HepG2 (cell line): ENCODE results near the gene KIF22. TPM values are rescaled to one million over a fixed set of nuclear protein-coding genes. Genes with fewer than 3 reads are reported as not detected.

Experiments
- ATAC-seq: fragments of 200-7000 bp; cut with Tn5 transposase; 3 replicates; pipeline ENCODE4 v1.9.1; 2020; ENCODE audit warnings: mild to moderate bottlenecking, moderate library complexity
- BruUV-seq: library from RNA; stranded (reverse); fragments of 400-500 nt; replicated peaks from 2 replicates; lab custom pipeline; 2021; lab: Mats Ljungman, UMichigan
- CTCF ChIA-PET: fragments of 300-600 bp; formaldehyde crosslinking; extraction: SDS; loops from one replicate; lab custom pipeline; 2021; ENCODE audit warnings: low total read pairs, inconsistent platforms, low intra/inter-chr PET ratio; lab: Yijun Ruan, JAX
- POLR2A ChIA-PET: fragments of 350-600 bp; sonication (Branson Sonifier 250); formaldehyde crosslinking; loops from one replicate; lab custom pipeline; 2020; ENCODE audit warnings: antibody characterized with exemption, inconsistent platforms; lab: Yijun Ruan, JAX
- DNase-seq: peaks from one replicate; pipeline ENCODE4 v3.0.0-alpha.2; 2015; ENCODE audit warnings: low spot score
- FAIRE-seq: peaks from 3 replicates; lab custom pipeline; 2011; peaks lifted over from hg19 to GRCh38; lab: Jason Lieb, UNC
- H2AFZ ChIP-seq: one replicate; pipeline ENCODE4 v1.6.1; 2011; ENCODE audit warnings: low read length, inconsistent platforms
- H3K27ac ChIP-seq: fragments of 300-600 bp; 3 replicates; pipeline ENCODE4 v1.8.0; 2011; ENCODE audit warnings: mixed run types, mild to moderate bottlenecking, mixed read lengths, low read length, inconsistent platforms; ENCODE audit not compliant: insufficient read depth; ENCODE audit errors: extremely low read length
- H3K27me3 ChIP-seq, 2 experiments: fragments of 200-600 bp in 1 of 2; 2 replicates in 1 of 2; 3 replicates in 1 of 2; pipeline versions ENCODE4 v1.6.0 to v1.8.0; 2011; ENCODE audit warnings: low read length in 2 of 2, mild to moderate bottlenecking in 2 of 2, moderate library complexity in 2 of 2, inconsistent platforms in 1 of 2; ENCODE audit not compliant: insufficient read depth in 2 of 2, control insufficient read depth in 1 of 2
- H3K36me3 ChIP-seq, 2 experiments: fragments of 200-600 bp in 1 of 2; replicated peaks in 1 of 2; 2 replicates in 1 of 2; 3 replicates in 1 of 2; pipeline versions ENCODE4 v1.5.1 to v1.8.0; 2011; ENCODE audit warnings: low read length in 2 of 2, inconsistent platforms in 1 of 2; ENCODE audit not compliant: insufficient read depth in 2 of 2, control insufficient read depth in 1 of 2
- H3K4me1 ChIP-seq: 2 replicates; pipeline ENCODE4 v1.5.1; 2012; ENCODE audit warnings: low read length, inconsistent platforms; ENCODE audit not compliant: insufficient read depth
- H3K4me2 ChIP-seq: 2 replicates; pipeline ENCODE4 v1.6.0; 2011; ENCODE audit warnings: low read depth, low read length, inconsistent platforms
- H3K4me3 ChIP-seq, 3 experiments: fragments of 200-600 bp in 1 of 3; sonication (generic), shearing (Covaris generic) in 1 of 3; replicated peaks in 1 of 3; 2 replicates each; pipeline ENCODE4 v1.5.1; 2011 to 2016; ENCODE audit warnings: low read length in 3 of 3, inconsistent platforms in 2 of 3, low read depth in 2 of 3, mild to moderate bottlenecking in 2 of 3, control low read depth in 1 of 3, mixed read lengths in 1 of 3; ENCODE audit not compliant: insufficient read depth in 1 of 3
- H3K79me2 ChIP-seq: one replicate; pipeline ENCODE4 v1.6.1; 2011; ENCODE audit warnings: low read length, inconsistent platforms; ENCODE audit not compliant: insufficient read depth
- H3K9ac ChIP-seq: 2 replicates; pipeline ENCODE4 v1.6.0; 2011; ENCODE audit warnings: mild to moderate bottlenecking, low read depth, low read length, inconsistent platforms; ENCODE audit not compliant: insufficient read depth
- H3K9me3 ChIP-seq: 2 replicates; pipeline ENCODE4 v1.5.1; 2012; ENCODE audit warnings: mild to moderate bottlenecking, low read length
- H4K20me1 ChIP-seq: 2 replicates; pipeline ENCODE4 v1.6.0; 2011; ENCODE audit warnings: inconsistent platforms, mild to moderate bottlenecking, low read length, moderate library complexity; ENCODE audit not compliant: insufficient read depth
- ARHGAP35 ChIP-seq: sonication (generic); formaldehyde crosslinking; IDR thresholded peaks from 2 replicates; pipeline ENCODE4 v1.9.0; 2022; ENCODE audit warnings: mild to moderate bottlenecking, inconsistent platforms, moderate library complexity, missing genetic modification reagents, borderline replicate concordance
- KLF6 ChIP-seq: IDR thresholded peaks from 2 replicates; pipeline ENCODE4 v1.8.0; 2016; ENCODE audit warnings: missing biosample characterization, missing genetic modification reagents
- NFYC ChIP-seq: IDR thresholded peaks from 2 replicates; pipeline ENCODE4 v1.6.1; 2016; ENCODE audit warnings: missing genetic modification reagents, missing compliant biosample characterization
- NONO ChIP-seq, 2 experiments: fragments of 450-650 bp in 1 of 2; sonication (generic) in 1 of 2; formaldehyde crosslinking in 1 of 2; IDR thresholded peaks in 1 of 2; conservative IDR thresholded peaks in 1 of 2; 2 replicates each; pipeline versions ENCODE4 v1.6.1 to v1.8.0; 2017 to 2022; ENCODE audit warnings: mild to moderate bottlenecking in 1 of 2, missing genetic modification reagents in 1 of 2, moderate library complexity in 1 of 2
- PAX8 ChIP-seq: sonication (generic); formaldehyde crosslinking; IDR thresholded peaks from 2 replicates; pipeline ENCODE4 v1.8.0; 2022; ENCODE audit warnings: mild to moderate bottlenecking, missing genetic modification reagents, borderline replicate concordance
- RBAK ChIP-seq: sonication (generic); formaldehyde crosslinking; IDR thresholded peaks from 2 replicates; pipeline ENCODE4 v1.5.1; 2020; ENCODE audit warnings: mild to moderate bottlenecking, missing genetic modification reagents
- SP140L ChIP-seq: sonication (generic); formaldehyde crosslinking; IDR thresholded peaks from 2 replicates; pipeline ENCODE4 v1.4.0; 2020; ENCODE audit warnings: missing genetic modification reagents, borderline replicate concordance
- STAG1 ChIP-seq: sonication (generic); formaldehyde crosslinking; IDR thresholded peaks from 2 replicates; pipeline ENCODE4 v1.4.0; 2020; ENCODE audit warnings: missing genetic modification reagents
- TCF7L2 ChIP-seq: IDR thresholded peaks from 2 replicates; pipeline ENCODE4 v1.6.1; 2011; ENCODE audit warnings: mild to moderate bottlenecking, low read depth, low read length, moderate library complexity
- ZFP1 ChIP-seq: IDR thresholded peaks from 2 replicates; pipeline ENCODE4 v1.6.1; 2016
- ZNF34 ChIP-seq: sonication (generic); formaldehyde crosslinking; IDR thresholded peaks from 2 replicates; pipeline ENCODE4 v1.4.0; 2020; ENCODE audit warnings: mild to moderate bottlenecking, missing genetic modification reagents, borderline replicate concordance
- ZNF674 ChIP-seq: sonication (generic); formaldehyde crosslinking; IDR thresholded peaks from 2 replicates; pipeline ENCODE4 v1.5.0; 2020; ENCODE audit warnings: low read depth, mild to moderate bottlenecking, missing genetic modification reagents
- ZNF724P ChIP-seq: sonication (generic); formaldehyde crosslinking; IDR thresholded peaks from 2 replicates; pipeline ENCODE4 v1.8.0; 2022; ENCODE audit warnings: missing genetic modification reagents, borderline replicate concordance
- WGBS: methylation state at CpG from one replicate; pipeline ENCODE4 v1.1.6; 2017; ENCODE audit warnings: low lambda C conversion rate; 5-methylcytosine and 5-hydroxymethylcytosine counted together
- in situ Hi-C: cut with HindIII; loops from 2 replicates; pipeline ENCODE4 v1.10.0; 2017; ENCODE audit warnings: low pct_unique_long_range_greater_than_20kb; ENCODE audit not compliant: extremely low pct_ligation_motif_present
- intact Hi-C: fragments of 100-400 bp; cut with micrococcal nuclease; formaldehyde crosslinking; loops from one replicate; pipeline ENCODE4 v1.10.0; 2022; ENCODE audit not compliant: unreplicated experiment
- polyA plus RNA-seq, 8 experiments: library from polyadenylated mRNA; depleted of rRNA in 3 of 8; stranded (reverse) in 7 of 8; unstranded in 1 of 8; fragments of >200 nt; fragmentation: Illumina TruSeq in 4 of 8; extraction: Trizol in 4 of 8; gene quantifications; 2 replicates each; pipeline versions ENCODE4 v1.2.1 to v1.2.3, GENCODE V29; 2011 to 2016; ENCODE audit warnings: low read depth in 4 of 8, missing spikeins in 1 of 8, mixed read lengths in 1 of 8; ENCODE audit not compliant: insufficient read depth in 1 of 8
- total RNA-seq, 5 experiments: library from RNA; depleted of rRNA; stranded (reverse); fragments of >200 nt; fragmentation: Illumina TruSeq; extraction: Trizol; gene quantifications; 2 replicates each; pipeline ENCODE4 v1.2.3, GENCODE V29; 2016; ENCODE audit warnings: low read depth in 1 of 5
- TF ChIP-seq, protein P1 (sequence below): IDR thresholded peaks from 2 replicates; pipeline ENCODE4 v1.6.1; 2016; ENCODE audit warnings: missing biosample characterization, missing genetic modification reagents, low read depth
- TF ChIP-seq, protein P2 (sequence below): IDR thresholded peaks from 2 replicates; pipeline ENCODE4 v1.6.1; 2012; ENCODE audit warnings: low read depth, low read length, improper control_type of control experiment

Gene KIF22
- total and polyA plus RNA-seq, 2 of the 13 experiments (the other 11 are each of a cell fraction or from before 2014, with no cell fraction given) = 95.8 to 118 TPM

DNA sequence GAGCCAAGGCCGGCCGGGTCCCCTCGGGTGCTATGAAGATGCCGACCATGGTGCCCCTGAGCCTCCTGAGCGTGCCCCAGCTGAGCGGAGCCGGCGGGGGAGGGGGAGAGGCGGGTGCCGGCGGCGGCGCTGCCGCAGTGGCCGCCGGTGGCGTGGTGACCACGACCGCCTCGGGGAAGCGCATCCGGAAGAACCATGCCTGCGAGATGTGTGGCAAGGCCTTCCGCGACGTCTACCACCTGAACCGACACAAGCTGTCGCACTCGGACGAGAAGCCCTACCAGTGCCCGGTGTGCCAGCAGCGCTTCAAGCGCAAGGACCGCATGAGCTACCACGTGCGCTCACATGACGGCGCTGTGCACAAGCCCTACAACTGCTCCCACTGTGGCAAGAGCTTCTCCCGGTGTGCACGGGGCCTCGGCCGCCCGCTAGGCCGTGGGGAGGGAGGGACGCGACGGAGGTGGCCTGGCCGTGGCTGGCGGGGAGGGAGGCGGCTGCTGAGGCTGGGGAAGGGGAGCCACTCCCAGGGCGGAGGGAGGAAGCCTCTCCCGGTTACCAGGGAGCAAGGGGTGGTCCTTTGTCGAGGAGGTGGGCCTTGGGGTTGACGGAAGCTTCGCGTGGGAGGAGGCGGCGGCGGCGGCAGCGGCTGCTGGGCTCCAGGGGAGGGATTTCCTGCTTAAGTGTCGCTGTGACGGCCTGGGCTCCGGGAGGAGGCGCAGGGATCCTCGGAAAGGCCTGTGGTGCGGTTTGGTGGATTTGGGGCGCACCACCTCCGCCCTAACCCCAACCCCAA lies 17.1 kb downstream of the KIF22 start:
- H3K36me3 ChIP-seq = peaks cover 10 to 41% of the 10 kb centered on the region in 2 experiments
- H3K79me2 ChIP-seq = peaks cover 22% of the 10 kb centered on the region
- no peaks in the 10 kb centered on the region for H3K9me3 ChIP-seq
- H3K27me3 ChIP-seq = peaks cover 0 to 4% of the 10 kb centered on the region in 2 experiments; a peak in 2 of 5 replicates
- in situ Hi-C loops = loop anchor here (25.0 kb wide), 1 partner anchor 855 kb away; the partner anchor contains the start of genes FBRS and PRR14
- CTCF ChIA-PET = interaction anchor here (1.8 kb wide), 1 partner anchor 41 kb away, joined by 5 read pairs; no protein-coding TSS in a partner anchor
- no peak overlapping the region for H2AFZ ChIP-seq
- ATAC-seq = peak; percentile 2; the same call in 2 of the 3 replicates
- peaks cover 63% of the 10 kb centered on the region for H3K4me1 ChIP-seq
- FAIRE-seq = peak; percentile 69
- intact Hi-C loops = no loop called here
- TSS peak; percentile 53 for BruUV-seq
- 2% methylated on average over 46 of the region's 69 CpGs for WGBS
- peak overlapping the region; percentile 88 for H3K4me2 ChIP-seq
- H3K9ac ChIP-seq = peak overlapping the region; percentile 78
- POLR2A ChIA-PET = interaction anchor here (0.8 to 3.7 kb wide), 23 partner anchors 10 to 258 kb away, joined by 3 to 80 read pairs (median 6); partner anchors contain the start of genes ALDOA, ASPHD1, CDIPT and KCTD13
- peak overlapping the region; percentile 77 for H3K27ac ChIP-seq
- H3K4me3 ChIP-seq = peak overlapping the region; percentile 63 to 85 (median 77)
- DNase-seq = peak; percentile 81
- H4K20me1 ChIP-seq = peaks cover 23% of the 10 kb centered on the region; the same call in 1 of the 2 replicates
- TF ChIP-seq ARHGAP35 (peak; percentile 100), ZNF724P (CRISPR knock-in tag) (peak; percentile 99), ZNF674 (peak; percentile 90; the same call in 1 of the 2 replicates), RBAK (peak; percentile 63; the same call in 1 of the 2 replicates), STAG1 (peak; percentile 76), NFYC (CRISPR knock-in tag) (peak; percentile 22; the same call in 1 of the 2 replicates), ZFP1 (peak; percentile 64; the same call in 1 of the 2 replicates), KLF6 (CRISPR knock-in tag) (peak; percentile 99), TCF7L2 (no peak), SP140L (no peak), NONO (IDR thresholded peaks at IDR 0.05) (no peak), NONO (CRISPR knock-in tag; conservative IDR thresholded peaks at IDR 0.05) (peak; percentile 99), ZNF34 (CRISPR knock-in tag) (peak; percentile 99; the same call in 1 of the 2 replicates), PAX8 (CRISPR knock-in tag) (peak; percentile 96; the same call in 1 of the 2 replicates)
- TF ChIP-seq, protein P1, sequence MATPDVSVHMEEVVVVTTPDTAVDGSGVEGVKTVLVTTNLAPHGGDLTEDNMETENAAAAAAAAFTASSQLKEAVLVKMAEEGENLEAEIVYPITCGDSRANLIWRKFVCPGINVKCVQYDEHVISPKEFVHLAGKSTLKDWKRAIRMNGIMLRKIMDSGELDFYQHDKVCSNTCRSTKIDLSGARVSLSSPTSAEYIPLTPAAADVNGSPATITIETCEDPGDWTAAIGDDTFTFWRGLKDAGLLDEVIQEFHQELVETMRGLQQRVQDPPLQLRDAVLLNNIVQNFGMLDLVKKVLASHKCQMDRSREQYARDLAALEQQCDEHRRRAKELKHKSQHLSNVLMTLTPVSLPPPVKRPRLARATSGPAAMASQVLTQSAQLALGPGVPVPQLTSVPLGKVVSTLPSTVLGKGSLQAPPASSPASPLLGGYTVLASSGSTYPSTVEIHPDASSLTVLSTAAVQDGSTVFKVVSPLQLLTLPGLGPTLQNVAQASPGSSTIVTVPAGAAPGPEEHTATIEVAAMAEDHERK = no peak
- TF ChIP-seq, protein P2, sequence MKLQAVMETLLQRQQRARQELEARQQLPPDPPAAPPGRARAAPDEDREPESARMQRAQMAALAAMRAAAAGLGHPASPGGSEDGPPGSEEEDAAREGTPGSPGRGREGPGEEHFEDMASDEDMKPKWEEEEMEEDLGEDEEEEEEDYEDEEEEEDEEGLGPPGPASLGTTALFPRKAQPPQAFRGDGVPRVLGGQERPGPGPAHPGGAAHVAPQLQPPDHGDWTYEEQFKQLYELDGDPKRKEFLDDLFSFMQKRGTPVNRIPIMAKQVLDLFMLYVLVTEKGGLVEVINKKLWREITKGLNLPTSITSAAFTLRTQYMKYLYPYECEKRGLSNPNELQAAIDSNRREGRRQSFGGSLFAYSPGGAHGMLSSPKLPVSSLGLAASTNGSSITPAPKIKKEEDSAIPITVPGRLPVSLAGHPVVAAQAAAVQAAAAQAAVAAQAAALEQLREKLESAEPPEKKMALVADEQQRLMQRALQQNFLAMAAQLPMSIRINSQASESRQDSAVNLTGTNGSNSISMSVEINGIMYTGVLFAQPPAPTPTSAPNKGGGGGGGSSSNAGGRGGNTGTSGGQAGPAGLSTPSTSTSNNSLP = no peak
